Activated CD4-positive, alpha-beta T cell treated with anti-CD3 and anti-CD28 coated beads for 4 hours (primary cell): ENCODE data around the gene STAT5B.
A peak's percentile ranks its signal among the peaks of the same experiment; 100 is the strongest.
"Not testable (repeated sequence)": the region's sequence is repeated elsewhere in the genome, so short reads cannot be mapped to it uniquely, and the experiment has no call there.

ENCODE experiments used
- DNase-seq, 2 donors: peaks; one replicate each; pipeline ENCODE4 v3.0.0-alpha.2; 2020

Gene STAT5B

GRCh38 chr17:42276359-42276608, at the start of gene STAT5B:
Gene STAT5B (minus strand): TSS chr17:42276391. CDS start chr17:42232127, 44,264 bp downstream.
- DNase-seq, result peak; percentile 59 to 65

GRCh38 chr17:42325026-42325425, 48.8 kb upstream of the STAT5B start:
- DNase-seq, result no peak

- no peak for DNase-seq
Observed at GRCh38 chr17:42323268-42323773, 47.1 kb upstream of the STAT5B start.

DNA sequence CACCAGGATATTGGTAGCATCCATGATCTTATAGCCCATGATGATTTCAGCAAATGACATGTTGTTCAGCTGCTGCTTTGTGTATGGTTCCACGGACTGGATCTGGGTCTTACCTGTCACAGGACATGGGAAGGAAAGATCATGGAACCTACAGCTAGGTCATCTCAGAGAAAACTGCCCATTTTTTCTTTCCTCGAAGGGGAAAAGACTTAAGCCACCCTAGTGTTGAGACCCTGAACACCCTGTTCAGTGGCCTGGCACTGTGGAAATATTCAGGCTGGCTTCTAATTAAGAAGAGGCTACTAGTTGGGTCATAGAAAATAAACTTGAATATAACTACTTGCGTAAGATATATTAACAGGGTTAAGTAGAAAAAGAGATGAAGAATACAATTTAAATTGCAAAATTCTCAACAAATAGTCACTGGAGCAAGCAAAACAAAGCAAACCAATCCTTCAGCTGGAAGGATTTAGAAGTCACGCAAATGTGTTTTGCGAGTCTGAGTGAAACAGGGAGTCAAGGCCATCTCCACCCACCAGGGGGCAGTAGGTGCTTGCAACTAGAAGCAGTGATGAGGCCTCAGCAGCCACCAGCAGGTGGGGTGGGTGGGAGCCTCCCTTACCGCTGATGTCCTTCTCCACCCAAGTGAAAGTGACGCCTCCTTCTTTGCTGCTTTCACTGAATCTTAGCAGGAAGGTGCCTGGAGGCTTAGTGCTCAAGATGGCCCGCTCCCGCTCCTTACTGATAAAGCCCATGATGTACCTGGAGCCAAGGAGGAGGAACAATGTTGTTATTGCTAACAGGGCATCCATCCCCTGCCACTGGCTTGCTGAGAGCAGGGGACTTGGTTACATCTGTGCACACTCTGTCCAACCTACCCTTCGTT, 46.4 kb upstream of the STAT5B start:
- DNase-seq, result peak; percentile 95 to 97

GRCh38 chr17:42321555-42321954, 45.4 kb upstream of the STAT5B start:
- no peak for DNase-seq

- DNase-seq, result not testable (repeated sequence)
Observed at GRCh38 chr17:42317967-42318366, 41.8 kb upstream of the STAT5B start.

GRCh38 chr17:42317266-42317845, 41.2 kb upstream of the STAT5B start:
- no peak for DNase-seq

- no peak for DNase-seq
Observed at GRCh38 chr17:42316755-42317154, 40.6 kb upstream of the STAT5B start.

DNA sequence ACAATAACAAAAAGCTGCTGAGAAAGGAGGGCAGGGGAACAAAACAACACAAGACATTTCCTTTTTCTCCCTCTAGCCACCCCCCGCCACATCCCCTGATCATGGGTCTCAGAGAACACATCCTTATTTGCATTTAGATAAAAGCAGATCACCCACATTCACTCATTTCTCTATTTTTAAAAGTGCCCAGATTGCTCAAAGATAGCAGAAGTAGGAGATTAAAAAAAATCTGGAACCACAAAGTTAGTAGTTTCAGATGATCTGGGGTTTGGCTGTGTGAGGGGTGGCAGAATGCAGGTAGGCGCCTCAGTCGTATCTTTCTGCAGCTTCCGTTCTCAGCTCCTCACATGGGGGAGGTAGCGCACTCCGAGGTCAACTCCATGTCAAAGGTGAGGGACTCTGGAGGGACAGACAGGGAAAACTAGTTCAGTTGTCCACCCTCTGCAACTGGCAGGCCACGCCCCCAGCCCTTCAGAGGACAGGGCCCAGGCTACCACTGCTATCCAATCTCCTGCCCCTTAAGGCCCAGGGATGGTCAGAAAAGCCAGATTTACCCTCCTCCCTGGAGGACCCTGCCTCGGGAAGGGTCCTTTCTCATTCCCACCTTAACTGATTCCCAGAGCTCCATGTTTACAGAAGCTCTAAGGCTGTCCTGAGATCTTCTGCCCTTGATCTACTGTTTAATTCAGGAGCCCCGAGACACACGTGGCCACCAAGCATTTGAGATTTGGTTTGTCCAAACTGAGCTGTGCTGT, 39.4 kb upstream of the STAT5B start:
- DNase-seq, result no peak

- no peak for DNase-seq
Observed at GRCh38 chr17:42313773-42314566, 37.8 kb upstream of the STAT5B start.

DNA sequence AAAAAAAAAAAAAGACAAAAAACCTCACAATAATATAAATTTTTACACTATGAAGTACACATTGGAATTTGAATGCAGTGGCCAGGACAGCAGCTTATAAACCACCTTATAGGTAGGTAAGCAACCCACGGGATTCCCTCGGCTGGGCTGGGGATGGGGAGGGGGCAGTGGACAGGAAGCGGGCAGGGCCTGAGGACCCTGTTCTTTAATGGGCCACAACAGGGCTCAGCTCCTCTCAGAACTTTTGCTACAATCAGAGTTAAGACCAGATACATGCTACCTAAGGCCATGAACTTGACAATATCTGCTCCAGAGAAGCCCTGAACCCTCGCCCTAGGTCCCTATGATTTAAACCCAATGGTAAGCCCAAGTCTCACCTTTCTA, 37.2 kb upstream of the STAT5B start:
- no peak for DNase-seq

GRCh38 chr17:42312285-42313130, 36.3 kb upstream of the STAT5B start:
- DNase-seq, result peak; percentile 71 to 73

GRCh38 chr17:42312035-42312284, 35.8 kb upstream of the STAT5B start:
- no peak for DNase-seq

- no peak for DNase-seq
Observed at GRCh38 chr17:42311240-42312034, 35.2 kb upstream of the STAT5B start.

DNA sequence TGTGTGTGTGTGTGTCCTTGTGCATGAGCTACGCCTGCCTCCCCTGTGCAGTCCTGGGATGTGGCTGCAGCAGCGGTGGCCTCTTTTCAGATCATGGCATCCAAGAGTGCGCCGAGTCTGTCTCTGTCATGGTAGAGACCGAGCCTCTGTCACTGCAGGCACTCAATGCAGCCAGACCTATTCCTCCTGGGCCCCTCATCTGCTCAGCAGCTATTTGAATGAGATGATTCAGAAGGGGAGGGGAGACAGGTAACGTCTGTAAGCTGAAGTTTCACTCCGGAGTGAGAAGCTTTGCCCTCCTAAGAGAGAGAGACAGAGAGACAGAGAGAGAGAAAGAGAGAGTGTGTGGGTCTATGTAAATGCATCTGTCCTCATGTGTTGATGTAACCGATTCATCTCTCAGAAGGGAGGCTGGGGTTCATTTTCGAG, 34.6 kb upstream of the STAT5B start:
- no peak for DNase-seq

DNA sequence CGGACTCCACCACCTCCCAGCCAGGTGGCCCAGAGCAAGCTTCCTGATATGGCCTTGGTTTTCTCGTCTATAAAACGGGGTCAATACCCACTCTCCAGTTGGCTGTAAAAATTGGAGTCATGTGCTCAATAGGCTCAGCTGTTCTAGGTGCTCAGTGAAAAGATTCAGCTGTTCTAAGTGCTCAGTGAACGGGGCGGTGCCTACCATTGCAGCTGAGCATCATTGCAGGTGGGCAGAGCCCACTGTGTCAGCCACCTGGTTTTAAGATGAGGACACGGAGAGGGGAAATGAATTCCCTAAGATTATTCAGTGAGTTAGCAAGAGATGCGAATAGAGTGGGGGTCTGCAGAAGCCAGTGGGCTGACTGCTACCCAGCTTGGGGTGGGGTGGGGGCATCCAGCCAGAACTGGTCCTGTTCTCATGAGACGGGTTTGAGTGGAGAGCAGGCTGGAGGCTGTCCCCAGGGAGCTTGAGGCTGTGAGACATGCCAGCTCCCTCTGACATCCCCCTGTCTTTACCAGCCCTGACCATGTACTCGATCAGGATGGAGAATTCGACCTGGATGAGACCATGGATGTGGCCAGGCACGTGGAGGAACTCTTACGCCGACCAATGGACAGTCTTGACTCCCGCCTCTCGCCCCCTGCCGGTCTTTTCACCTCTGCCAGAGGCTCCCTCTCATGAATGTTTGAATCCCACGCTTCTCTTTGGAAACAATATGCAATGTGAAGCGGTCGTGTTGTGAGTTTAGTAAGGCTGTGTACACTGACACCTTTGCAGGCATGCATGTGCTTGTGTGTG, 34.0 kb upstream of the STAT5B start:
- DNase-seq, result no peak

- DNase-seq, result no peak
Observed at GRCh38 chr17:42309142-42309541, 33.0 kb upstream of the STAT5B start.

DNA sequence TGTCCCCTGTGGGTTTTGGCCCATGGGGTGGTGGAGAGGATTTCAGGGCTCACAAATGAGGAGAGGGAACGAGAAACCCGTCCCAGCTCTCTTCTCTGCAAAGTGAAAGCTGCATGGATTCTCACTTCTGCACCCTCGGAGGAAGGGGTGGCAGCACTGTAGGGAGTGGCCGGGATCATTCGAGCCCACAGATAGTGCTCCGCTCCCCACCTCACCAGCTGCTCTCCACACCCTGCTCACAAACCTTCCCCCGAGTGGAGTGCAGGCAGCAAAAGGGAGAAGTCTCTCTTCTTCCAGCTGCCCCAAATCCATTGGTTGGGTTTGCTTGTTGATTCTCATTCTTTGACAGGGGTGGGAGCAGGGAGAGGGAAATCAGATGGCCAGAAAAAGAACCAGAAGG, 32.3 kb upstream of the STAT5B start:
- DNase-seq, result no peak

GRCh38 chr17:42307362-42307927, 31.3 kb upstream of the STAT5B start:
- no peak for DNase-seq

DNA sequence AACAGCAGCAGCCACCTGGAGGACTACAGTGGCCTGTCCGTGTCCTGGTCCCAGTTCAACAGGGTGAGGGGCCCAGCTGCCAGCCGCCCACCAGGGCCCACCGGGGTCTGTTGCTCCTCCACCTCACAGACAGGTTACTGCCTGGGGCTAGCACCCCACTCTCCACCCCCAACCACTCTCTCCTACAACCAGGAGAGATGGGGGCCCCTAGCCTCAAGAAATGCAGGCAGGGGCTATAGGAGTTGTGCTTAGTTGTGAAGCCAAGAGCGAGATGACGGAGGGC, 30.1 kb upstream of the STAT5B start:
- no peak for DNase-seq
